Mucosa of descending colon (tissue), 3 donors: Measurements from ENCODE around the gene MOCS3. TPM values are rescaled to one million over a fixed set of nuclear protein-coding genes. Genes with fewer than 3 reads are reported as not detected.

Experiments
- ATAC-seq: fragments of 200-7000 bp; cut with Tn5 transposase; one replicate; pipeline ENCODE4 v1.9.1; 2020; ENCODE audit warnings: mild to moderate bottlenecking, moderate library complexity
- DNase-seq, 3 donors: peaks; one replicate each; pipeline ENCODE4 v3.0.0-alpha.2; 2020
- H3K36me3 ChIP-seq: fragments of 200-600 bp; one replicate; pipeline ENCODE4 v1.8.0; 2021; ENCODE audit warnings: low read depth, mild to moderate bottlenecking
- H3K4me1 ChIP-seq: fragments of 200-600 bp; one replicate; pipeline ENCODE4 v1.8.0; 2021; ENCODE audit warnings: low read depth, mild to moderate bottlenecking
- H3K4me3 ChIP-seq: fragments of 200-600 bp; one replicate; pipeline ENCODE4 v1.8.0; 2021; ENCODE audit warnings: mild to moderate bottlenecking
- H3K9me3 ChIP-seq: fragments of 200-600 bp; one replicate; pipeline ENCODE4 v1.8.0; 2021; ENCODE audit warnings: mild to moderate bottlenecking
- CTCF ChIP-seq: fragments of 200-600 bp; IDR thresholded peaks from one replicate; pipeline ENCODE4 v1.8.0; 2022; ENCODE audit warnings: antibody characterized with exemption, mild to moderate bottlenecking
- intact Hi-C, 2 donors: fragments of 100-400 bp; cut with DNase I in 1 of 2; cut with micrococcal nuclease in 1 of 2; formaldehyde crosslinking; loops; one replicate each; pipeline versions ENCODE4 v1.11.0 to v1.11.1; 2022; cut with DNase I, micrococcal nuclease
- total RNA-seq, 3 donors: library from RNA; stranded (reverse); fragmentation: NEBNext Ultra II Directional in 2 of 3; extraction: Animal tissue kit (Norgen Biotek cat#: 25700) in 2 of 3; gene quantifications; one replicate each; pipeline versions ENCODE4 v1.2.1 to v1.2.4, GENCODE V29; 2021 to 2023
- donor health status: DM: no; HTN: no; CAD: no; lungs with moderate emphysema.
- donor health status: DM: no; HTN: no; CAD: no.
- donor health status: DM: no; HTN: yes; CAD: no.

MOCS3 gene
- total RNA-seq, 3 donors from 2014 or later, result 4.0 to 4.4 (median 4.4) TPM

- peak; percentile 52 for ATAC-seq
- DNase-seq, result peak in 2 of 3 donors; percentile 40 to 68
- intact Hi-C loops, result no loop called here
- no peak overlapping the region for H3K4me3 ChIP-seq
- H3K9me3 ChIP-seq, result no peaks in the 10 kb centered on the region
- H3K4me1 ChIP-seq, result peaks cover 6% of the 10 kb centered on the region
- TF ChIP-seq CTCF, result peak; percentile 67
- no peaks in the 10 kb centered on the region for H3K36me3 ChIP-seq
Measured at GRCh38 chr20:50980851-50981713, 22.5 kb downstream of the MOCS3 start.

GRCh38 chr20:50981714-50982048, 23.1 kb downstream of the MOCS3 start:
- no peak for TF ChIP-seq CTCF
- Histone ChIP-seq H3K9me3 (no peaks in the 10 kb centered on the region), H3K4me3 (no peak overlapping the region), H3K36me3 (no peaks in the 10 kb centered on the region), H3K4me1 (peaks cover 6% of the 10 kb centered on the region)
- intact Hi-C loops, result no loop called here
- ATAC-seq (no peak), DNase-seq (no peak)

- H3K4me3 ChIP-seq, result no peak overlapping the region
- no peak for TF ChIP-seq CTCF
- intact Hi-C loops, result no loop called here
- no peaks in the 10 kb centered on the region for H3K36me3 ChIP-seq
- H3K4me1 ChIP-seq, result peaks cover 6% of the 10 kb centered on the region
- DNase-seq, result peak; percentile 73 to 78 (median 75)
- no peaks in the 10 kb centered on the region for H3K9me3 ChIP-seq
- ATAC-seq, result peak; percentile 90
Measured at GRCh38 chr20:50982363-50982762, 23.7 kb downstream of the MOCS3 start.

- ATAC-seq (no peak), DNase-seq (no peak)
- Histone ChIP-seq H3K9me3 (no peaks in the 10 kb centered on the region), H3K4me1 (peaks cover 6% of the 10 kb centered on the region), H3K4me3 (no peak overlapping the region), H3K36me3 (no peaks in the 10 kb centered on the region)
- TF ChIP-seq CTCF, result no peak
- intact Hi-C loops, result no loop called here
Measured at GRCh38 chr20:50983321-50983720, 24.7 kb downstream of the MOCS3 start.

GRCh38 chr20:50987493-50988210, 29.0 kb downstream of the MOCS3 start:
- no peak overlapping the region for H3K4me3 ChIP-seq
- TF ChIP-seq CTCF, result peak; percentile 73
- peak; percentile 95 for ATAC-seq
- no peaks in the 10 kb centered on the region for H3K9me3 ChIP-seq
- peak in 2 of 3 donors; percentile 39 to 88 for DNase-seq
- intact Hi-C loops, result loop anchor here (5.0 kb wide), 1 partner anchor 320 kb away; no protein-coding TSS in a partner anchor
- H3K4me1 ChIP-seq, result peaks cover 3% of the 10 kb centered on the region
- H3K36me3 ChIP-seq, result no peaks in the 10 kb centered on the region
